GM12801 (cell line): ENCODE results near the gene MTNR1A.

Experiments
- TF ChIP-seq, protein P1 (sequence below): IDR thresholded peaks from one replicate; pipeline ENCODE4 v1.5.1; 2011; ENCODE audit warnings: control low read depth; ENCODE audit not compliant: insufficient read length; ENCODE audit errors: extremely low read depth

The MTNR1A gene

GRCh38 chr4:186486172-186486571, 69.2 kb downstream of the MTNR1A start:
- TF ChIP-seq, protein P1, sequence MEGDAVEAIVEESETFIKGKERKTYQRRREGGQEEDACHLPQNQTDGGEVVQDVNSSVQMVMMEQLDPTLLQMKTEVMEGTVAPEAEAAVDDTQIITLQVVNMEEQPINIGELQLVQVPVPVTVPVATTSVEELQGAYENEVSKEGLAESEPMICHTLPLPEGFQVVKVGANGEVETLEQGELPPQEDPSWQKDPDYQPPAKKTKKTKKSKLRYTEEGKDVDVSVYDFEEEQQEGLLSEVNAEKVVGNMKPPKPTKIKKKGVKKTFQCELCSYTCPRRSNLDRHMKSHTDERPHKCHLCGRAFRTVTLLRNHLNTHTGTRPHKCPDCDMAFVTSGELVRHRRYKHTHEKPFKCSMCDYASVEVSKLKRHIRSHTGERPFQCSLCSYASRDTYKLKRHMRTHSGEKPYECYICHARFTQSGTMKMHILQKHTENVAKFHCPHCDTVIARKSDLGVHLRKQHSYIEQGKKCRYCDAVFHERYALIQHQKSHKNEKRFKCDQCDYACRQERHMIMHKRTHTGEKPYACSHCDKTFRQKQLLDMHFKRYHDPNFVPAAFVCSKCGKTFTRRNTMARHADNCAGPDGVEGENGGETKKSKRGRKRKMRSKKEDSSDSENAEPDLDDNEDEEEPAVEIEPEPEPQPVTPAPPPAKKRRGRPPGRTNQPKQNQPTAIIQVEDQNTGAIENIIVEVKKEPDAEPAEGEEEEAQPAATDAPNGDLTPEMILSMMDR, result no peak

- TF ChIP-seq, protein P1, result no peak
These were observed 69.8 kb downstream of the MTNR1A start for GRCh38 chr4:186485561-186486062.

DNA sequence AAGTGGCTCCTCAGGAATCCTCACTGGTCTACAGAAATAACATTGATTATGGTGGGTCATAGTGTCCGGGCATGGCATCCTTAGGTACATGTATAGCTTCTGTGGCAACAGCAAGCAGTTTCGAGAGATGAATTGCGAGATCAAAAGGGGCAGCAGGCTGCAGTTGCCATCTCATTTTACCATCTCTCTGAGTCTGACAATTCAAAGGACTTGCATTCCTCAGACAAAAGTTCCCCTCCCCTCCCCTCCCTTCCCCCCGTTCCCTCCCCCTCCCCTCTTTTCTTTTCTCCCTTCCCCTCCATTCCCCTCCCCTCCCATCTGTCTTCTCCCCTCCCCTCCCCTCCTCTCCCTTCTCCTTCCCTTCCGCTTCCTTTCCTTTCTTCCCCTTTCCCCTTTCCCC, 70.2 kb downstream of the MTNR1A start:
- TF ChIP-seq, protein P1, result no peak

DNA sequence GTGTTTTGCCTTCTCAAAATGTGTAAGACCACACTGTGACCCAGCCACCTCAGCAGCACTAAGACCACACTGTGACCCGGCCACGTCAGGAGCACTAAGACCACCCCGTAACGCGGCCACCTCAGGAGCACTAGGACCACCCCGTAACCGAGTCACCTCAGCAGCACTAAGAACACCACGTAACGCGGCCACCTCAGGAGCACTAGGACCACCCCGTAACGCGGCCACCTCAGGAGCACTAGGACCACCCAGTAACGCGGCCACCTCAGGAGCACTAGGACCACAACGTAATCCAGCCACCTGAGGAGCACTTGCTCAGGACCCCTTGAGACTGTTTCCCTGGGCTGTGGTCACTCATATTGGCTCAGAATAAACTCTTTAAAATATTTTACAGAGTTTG, 71.7 kb downstream of the MTNR1A start:
- TF ChIP-seq, protein P1, result no peak
